GM21381 (cell line): ENCODE data around the gene BMPR1A.

ENCODE experiments used
- ATAC-seq: cut with Tn5 transposase; IDR thresholded peaks from one replicate; pipeline ENCODE4 v1.9.1; 2021; ENCODE audit warnings: mild to moderate bottlenecking, moderate library complexity; ENCODE audit not compliant: unreplicated experiment

BMPR1A gene

DNA sequence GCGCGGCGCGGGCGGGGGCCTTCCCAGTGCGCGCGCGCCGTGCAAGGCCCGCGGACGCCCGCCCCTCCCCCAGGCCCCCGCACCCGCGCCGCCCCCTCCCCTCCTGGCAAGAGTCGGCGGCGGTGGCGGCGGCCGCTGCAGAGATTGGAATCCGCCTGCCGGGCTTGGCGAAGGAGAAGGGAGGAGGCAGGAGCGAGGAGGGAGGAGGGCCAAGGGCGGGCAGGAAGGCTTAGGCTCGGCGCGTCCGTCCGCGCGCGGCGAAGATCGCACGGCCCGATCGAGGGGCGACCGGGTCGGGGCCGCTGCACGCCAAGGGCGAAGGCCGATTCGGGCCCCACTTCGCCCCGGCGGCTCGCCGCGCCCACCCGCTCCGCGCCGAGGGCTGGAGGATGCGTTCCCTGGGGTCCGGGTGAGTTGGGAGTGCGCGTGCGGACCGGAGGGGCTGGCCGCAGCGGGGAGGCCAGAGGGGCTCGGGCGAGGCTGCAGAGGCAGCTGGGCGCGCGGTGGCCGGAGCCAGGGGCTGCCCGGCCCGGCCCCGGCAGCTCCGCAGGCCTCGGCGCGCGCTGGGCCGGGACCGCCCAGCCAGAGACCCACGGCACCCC, at the start of gene BMPR1A:
Gene BMPR1A (plus strand): TSS at position 109 of the 602 bp plus-strand sequence. CDS start 119,400 bp downstream, outside the sequence.
- ATAC-seq: peak; percentile 22

DNA sequence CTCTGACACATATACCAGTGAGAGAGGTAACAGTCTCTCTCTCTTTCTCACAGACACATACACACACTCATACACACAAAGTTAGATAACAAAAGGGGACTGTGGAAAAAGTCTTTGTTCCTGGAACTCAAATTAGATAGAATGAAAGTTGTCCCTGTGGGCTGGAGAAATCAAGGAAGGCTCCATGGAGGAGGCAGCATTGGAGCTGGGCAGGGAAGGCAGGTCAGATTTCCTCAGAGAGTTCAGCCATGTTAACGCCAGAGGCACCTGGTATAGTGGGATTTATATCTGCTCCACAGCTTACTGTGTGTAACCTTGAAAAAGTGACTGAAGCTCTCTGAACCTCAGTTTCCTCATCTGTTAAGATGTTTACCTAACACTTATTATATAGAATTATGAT, 49.4 kb upstream of the BMPR1A start:
- ATAC-seq: no peak

DNA sequence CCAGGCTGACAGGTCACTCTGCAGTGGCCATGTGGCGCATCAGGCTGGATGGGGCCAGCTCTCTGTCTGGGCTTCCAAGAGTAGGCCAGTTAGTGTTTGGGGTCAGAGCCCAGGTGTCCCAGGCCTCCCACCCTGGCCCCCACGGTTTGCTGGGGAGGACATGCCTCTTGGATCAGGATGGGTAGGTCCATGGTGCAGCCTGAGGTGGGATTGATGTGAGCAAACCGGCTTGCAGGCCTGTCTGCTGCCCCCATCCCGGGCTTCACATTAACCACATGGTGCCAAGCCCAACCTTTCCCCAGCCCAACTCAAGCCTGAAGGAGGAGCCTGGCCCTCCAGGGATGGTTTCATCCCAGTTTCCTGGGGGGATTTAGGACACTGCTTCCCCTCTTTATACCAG, 48.9 kb upstream of the BMPR1A start:
- ATAC-seq: no peak

DNA sequence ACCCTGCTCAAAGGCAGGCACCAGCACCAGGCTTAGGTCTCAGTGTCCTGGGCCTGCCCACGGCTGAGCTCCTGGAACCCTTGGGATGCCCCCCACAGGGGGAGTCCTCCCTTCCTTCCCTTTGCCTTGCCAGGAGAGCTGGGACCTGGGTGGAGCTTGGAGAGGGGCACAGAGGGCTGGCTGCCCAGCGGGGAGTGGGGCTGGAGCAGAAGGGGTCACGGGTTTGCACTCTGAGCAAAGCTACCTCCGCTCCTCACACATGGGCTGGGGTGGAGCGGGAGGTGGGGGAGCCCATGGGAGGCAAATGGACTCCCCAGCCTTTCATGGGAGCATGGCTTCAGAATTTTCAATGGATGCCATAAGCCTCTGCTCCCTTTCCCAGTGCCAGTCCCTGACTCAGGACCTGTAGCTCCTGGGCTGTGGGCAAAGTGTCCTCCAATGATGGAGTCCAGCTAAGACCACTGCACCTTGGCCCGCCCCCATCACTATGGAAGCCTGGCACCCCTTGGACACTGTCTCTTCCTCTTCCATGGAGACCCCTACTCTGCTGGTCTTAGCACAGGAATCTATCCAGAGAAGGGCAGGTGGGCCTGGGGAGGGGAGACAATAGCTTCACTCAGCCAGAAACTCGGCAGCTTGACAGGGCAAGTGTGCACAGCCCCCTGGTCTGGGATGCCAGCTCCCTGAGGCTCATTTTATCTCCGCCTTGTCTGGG, 48.2 kb upstream of the BMPR1A start:
- ATAC-seq: no peak

DNA sequence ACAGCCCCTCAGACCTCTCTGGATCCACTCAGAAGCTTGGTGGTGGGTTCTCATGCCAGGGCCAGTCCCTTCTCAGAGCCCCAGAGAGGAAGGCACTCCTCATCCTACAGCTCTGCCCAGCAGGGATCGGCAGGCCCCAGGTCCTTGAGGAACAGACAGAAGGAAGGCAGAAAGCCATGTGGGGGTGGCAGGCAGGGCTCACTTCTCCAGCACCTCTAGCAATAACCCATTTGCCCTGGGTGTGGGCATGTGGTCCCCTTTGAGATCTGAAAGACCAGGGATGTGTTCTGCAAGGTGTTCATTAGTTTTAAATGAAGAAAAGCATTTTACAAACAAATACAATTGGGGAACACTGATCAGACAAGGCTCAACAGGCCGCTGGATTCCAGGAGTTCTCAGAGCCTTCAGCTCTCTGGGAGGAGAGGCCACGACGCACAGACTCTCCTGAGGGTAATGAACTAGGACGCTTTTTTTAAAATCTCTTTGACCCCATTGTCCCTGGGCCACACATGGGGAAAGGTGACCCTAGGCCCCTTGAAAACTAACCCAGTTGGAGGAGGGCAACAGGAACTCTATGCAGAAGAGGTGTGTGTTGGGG, 47.5 kb upstream of the BMPR1A start:
- ATAC-seq: no peak

DNA sequence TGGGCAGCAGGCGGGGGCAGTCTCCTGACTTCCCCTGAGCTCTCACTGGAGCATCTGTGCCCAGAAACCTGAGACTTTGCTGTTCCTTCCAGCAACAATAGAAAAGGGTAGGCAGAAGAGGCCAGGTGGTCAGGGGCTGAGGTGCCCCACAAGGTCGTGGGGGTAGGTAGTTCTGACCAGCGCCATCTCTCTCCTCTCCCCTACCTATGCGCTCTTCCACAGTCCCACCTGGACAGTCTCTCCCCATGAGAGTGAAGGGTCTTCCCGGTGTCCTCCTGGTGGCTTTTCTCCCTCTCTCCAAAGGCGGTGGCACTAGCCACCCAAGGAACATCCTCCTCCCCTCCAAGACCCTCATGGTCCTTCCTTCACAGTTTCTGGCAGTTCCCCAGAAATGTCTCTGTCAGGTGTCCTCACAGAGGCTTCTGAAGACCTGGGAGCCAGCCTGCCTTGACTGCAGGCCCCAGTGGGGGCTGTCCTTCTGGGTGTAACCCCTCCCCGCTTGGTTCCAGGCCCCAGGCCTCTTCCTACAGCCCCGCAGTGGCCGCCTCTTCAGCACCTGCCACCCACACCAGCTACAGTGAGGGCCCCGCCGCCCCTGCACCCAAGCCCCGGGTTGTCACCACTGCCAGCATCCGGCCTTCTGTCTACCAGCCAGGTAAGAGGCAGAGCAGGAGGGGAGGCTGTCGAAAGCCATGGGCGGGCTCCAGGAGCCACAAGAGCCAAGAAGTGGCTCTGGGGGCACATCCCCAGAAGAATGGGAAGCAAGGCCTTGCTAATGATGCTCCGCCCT, 46.8 kb upstream of the BMPR1A start:
- no peak for ATAC-seq

DNA sequence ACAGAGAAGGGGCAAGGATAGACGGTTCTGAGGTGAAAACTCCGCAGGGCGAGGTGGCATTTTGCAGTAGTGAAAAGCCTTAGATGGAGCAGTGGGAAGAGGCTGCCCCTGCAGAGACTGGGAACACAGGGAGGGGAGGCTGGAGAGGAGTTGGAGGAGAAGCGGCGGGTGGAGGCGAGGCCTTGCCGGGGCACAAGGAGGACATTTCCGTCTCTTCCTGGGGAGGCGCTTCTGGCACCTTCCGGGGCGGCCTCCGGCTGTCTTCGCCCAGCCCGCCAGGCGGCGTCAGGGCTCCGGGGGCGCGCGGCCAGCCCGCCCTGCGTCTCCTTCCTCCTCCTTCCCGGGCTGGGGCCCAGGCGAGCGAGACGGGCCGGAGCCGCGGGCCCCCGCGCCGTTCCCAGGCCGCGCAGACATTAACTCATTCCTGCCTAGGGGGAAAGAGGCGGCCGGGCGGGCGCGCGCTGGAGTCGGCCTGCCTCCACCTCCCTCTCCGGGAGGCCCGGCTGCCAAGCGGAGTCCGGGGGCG, 45.4 kb upstream of the BMPR1A start:
- peak; percentile 86 for ATAC-seq

DNA sequence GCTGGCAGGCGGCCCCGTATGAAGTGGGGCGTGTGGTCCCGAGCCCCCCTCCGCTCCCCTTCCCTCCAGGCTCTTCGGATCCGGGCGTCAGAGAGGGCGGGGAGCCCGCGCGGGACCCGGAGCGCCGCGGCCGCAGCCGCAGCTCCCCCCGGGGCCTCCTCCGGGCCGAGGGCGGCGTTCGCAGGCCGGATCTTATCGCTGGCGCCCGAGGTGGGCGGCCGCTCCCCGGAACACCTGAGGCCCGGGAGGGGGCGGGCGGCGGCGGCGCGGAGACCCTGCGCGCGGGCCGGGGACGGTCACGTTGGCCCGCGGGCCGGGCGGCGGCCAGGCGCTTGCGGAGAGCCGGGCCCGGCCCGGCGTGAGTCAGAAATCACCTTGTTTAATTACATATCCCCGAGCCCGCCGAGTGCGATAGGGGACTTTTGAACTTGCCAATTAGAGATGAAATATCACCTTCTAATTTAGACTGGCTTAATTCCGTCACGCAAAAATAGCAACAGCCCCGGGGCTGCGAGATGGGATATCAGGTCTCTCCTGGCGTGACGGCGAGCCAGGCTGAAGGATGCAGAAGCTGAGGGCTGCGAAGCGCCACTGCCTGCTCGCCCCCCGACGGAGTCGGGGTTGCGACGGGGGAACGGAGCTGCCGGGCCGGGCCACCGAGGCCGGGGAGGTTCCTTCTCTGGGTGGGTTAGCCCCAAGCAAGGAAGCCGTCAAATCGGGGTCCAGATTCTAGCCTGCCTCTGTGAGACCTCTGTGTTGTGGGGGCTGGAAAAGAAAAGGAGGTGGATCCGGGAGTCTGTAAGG, 44.7 kb upstream of the BMPR1A start:
- ATAC-seq: peak; percentile 41

DNA sequence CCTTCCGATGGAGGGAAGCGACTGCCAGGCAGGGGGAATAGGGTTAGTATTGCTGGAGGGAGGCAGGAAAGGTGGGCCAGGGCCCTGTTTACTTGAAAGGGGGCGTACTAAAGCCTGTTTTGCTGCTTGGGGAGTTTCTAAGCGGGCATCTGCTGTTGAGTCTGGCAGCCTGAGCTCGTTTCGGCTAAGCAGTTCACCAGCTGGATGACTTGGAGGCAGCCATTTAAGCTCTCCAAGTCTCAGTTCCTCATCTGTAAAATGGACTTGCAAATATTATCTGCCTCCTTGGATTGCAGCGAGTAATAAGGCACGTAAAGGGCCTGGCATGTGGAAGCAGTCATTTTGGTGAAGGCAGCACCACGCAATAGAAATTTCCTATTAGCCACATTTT, 44.1 kb upstream of the BMPR1A start:
- ATAC-seq: peak; percentile 17

DNA sequence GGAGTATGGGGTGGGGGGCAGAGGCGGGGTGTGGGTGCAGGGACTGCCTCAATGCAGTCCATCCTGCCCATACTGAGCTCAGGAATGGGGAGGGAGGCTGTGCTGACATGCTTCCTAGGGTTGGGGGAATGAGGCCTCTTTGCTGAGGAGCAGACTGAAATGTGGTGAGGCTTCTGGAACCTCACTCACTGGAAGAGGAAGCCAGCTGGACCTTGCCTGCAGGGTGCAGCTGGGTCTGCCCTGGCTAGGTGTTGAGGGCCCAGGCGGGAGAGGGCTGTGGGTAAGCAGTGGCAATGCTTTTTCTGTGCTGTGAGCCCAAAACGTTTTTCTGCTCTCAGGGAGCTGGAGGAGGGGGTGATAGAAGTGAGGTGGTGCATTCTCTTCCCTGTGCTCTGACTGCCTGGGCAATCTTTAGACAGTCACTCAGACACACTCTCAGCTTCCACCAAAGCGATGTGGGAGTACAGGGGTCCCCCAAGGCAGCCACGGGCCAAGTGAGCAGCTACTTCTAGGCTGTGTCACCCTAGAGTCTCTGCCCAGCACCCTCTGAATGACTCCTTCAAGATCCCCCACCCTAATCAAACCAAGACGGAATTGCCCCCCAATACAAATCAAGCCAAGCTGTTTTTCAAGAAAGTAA, 41.1 kb upstream of the BMPR1A start:
- ATAC-seq: no peak

DNA sequence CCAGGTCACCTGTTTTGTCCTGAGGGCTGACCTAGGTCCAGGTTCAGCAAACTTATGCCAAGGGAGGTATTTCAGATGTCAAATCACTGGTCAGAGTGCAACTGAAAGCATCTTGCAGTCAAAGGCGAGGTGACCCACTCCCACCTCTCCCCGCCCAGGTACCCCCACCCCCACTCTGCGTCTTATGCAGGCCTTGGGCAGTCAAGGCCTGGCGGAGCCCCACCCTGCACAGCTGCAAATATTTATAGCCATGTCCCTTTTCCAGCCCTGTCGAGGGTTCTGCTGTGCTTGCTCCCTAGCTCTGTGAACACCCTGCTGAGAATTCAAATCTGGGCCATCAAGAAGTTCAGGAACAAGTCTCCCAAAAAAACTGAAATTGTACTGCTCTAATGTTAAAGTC, 40.6 kb upstream of the BMPR1A start:
- no peak for ATAC-seq

DNA sequence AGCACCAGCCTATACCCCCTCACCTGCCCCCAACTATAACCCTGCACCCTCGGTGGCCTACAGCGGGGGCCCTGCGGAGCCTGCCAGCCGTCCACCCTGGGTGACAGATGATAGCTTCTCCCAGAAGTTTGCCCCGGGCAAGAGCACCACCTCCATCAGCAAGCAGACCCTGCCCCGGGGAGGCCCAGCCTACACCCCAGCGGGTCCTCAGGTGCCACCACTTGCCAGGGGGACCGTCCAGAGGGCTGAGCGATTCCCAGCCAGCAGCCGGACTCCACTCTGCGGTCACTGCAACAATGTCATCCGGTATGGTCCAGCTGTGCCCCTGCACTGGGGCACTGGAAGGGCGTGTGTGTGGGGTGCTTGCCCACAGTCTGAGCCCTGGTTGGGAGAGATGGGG, 40.0 kb upstream of the BMPR1A start:
- no peak for ATAC-seq

DNA sequence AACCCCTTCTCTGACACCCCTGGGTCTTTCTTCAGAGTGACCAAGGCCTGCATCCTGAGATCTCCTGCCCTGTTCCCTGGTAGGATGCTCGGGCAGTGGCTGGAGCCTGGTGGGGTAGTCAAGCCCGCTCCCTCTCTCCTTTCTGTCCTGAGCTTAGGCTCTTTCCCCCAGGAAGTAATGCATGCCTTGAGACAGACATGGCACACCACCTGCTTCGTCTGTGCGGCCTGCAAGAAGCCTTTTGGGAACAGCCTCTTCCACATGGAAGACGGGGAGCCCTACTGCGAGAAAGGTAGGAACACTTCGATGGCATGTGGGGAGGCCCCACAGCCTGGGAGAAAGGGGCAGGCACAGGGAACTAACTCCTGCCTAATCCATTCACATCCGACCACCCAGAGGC, 37.9 kb upstream of the BMPR1A start:
- no peak for ATAC-seq

DNA sequence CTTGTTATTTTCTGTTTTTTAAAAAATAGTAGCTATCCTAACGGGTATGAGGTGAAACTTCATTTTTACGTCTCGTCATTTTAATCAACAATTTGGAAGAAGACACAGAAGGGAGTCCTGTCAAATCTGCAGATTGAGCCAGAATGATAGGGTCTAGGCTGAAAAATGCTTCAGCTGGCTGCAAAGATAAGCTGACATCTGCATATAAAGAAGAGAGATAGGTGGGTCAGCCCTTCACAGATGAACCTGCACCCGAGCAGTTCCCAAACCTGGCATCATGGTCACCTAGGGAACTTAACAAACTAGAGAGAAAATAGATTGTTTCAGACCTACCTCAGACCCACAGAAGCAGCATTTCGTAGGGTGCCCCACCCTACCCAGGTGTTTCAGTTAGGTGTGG, 35.2 kb upstream of the BMPR1A start:
- no peak for ATAC-seq

DNA sequence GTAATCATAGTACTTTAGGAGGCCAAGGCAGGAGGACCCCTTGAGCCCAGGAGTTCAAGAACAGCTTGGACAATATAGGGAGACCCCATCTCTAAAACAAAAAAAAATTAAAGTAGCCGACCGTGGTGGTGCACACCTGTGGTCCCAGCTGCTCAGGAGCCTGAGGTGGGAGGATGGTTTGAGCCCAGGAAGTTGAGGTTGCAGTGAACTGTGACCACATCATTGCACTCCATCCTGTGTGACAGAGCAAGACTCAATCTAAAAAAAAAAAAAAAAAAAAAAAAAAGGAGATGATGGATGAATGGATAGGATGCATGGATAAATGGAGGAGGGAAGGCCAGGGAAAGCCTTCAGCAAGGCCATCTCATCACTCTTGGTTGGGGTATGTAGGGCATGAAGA, 33.4 kb upstream of the BMPR1A start:
- ATAC-seq: no peak

DNA sequence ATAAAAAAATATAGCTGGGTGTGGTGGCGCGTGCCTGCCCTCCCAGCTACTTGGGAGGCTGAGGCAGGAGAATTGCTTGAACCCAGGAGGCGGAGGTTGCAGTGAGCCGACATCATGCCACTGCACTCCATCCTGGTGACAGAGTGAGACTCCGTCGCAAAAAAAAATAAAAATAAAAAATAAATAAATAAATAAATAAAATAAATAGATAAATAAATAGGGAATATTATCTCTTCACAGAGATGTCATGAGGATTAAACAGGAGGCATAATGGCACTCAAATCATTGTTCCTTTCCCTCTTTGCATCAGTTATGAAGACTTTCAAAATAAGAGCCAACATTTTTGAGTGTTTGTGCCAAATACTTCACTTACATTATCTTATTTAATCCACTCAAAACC, 32.0 kb upstream of the BMPR1A start:
- no peak for ATAC-seq

DNA sequence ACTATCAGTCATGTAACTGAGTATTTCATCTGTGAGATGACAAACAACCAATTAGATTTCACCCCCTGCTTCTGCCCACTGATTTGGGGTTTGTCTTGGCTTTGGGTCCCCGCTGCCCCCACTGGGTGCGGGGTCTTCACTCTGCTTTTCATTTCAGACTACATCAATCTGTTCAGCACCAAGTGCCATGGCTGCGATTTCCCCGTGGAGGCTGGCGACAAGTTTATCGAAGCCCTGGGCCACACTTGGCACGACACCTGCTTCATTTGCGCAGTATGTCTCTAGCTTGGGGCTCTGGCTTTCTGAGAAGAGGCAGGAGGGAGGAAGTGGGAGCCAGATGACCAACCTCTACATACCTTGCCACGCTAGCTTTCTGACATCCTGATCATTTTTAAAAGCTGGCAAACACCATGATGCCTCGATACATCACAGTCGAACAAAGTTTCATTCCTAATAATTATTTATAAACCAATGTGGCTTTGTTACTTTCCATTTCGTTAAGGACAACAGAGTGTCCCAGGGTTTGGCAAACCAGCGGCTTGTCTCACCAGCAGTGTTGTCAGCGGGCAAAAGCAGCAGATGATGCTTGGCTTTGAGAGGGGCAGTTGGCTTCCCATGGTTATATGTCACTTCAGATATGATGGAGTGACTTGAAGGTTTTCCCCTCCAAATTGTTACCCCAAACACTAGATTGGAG, 30.3 kb upstream of the BMPR1A start:
- no peak for ATAC-seq

DNA sequence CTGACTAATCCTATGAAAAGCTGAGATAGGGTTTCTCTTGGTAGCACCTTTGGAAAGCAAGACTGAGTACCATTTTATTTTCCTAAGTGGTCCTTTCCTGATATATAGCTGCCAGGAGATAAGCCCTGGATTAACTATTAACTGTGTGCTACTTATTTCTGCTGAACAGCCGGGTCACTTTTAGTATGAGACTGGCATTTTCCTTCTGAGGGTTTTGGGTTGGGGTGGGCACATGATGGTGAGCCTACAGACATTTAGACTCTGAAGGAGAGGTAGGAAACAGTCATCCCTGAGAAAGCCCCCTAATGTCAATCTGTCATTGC, 29.8 kb upstream of the BMPR1A start:
- no peak for ATAC-seq

DNA sequence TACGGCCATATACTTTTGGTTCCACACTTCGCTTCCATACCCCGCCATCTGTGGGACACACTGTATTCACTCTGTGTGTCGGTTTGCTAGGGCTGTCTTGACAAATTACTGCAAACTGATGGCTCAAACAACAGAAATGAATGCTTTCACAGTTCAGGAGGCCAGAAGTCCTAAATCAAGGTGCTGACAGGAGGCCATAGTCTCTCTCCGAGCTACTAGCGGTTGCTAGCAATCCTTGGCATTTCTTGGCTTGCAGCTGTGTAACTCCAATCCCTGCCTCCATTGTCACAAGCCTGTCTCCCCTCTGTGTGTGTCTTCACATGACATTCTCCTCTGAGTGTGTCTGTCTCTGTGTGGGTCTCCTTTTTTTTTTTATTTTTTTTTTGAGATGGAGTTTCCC, 28.9 kb upstream of the BMPR1A start:
- no peak for ATAC-seq

DNA sequence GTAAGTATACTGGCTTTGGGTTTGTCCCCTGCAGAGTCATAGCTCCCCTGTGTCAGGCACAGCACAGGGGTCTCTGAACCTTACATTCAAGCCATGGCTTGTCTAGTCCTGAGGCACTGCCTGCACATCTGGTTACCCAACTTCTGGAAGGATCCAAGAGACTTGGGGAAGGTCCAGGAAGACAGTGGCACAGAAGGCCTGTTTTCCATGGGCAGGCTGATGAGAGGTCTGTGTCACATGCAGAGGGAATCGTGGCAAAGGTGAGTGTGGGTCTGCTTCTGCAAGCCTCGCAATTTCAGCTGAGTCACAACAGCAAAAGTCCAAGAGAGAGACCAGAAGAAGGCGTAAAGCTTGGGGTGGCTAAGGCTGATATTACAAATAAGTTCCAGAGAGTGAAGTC, 28.4 kb upstream of the BMPR1A start:
- ATAC-seq: no peak
